HCT116 (cell line): ENCODE data around the gene ZNF532. TPM values are rescaled to one million over a fixed set of nuclear protein-coding genes. Genes with fewer than 3 reads are reported as not detected.

Source experiments
- ATAC-seq: fragments of 200-7000 bp; cut with Tn5 transposase; 2 replicates; pipeline ENCODE4 v1.9.1; 2020; ENCODE audit warnings: mild to moderate bottlenecking, moderate library complexity
- BruUV-seq: library from RNA; stranded (reverse); fragments of 400-500 nt; replicated peaks from 2 replicates; lab custom pipeline; 2021; lab: Mats Ljungman, UMichigan
- CTCF ChIA-PET: fragments of 300-600 bp; sonication (Branson Sonifier 250); formaldehyde crosslinking; loops from one replicate; lab custom pipeline; 2021; ENCODE audit warnings: antibody characterized with exemption; lab: Charles Lee
- POLR2A ChIA-PET: fragments of 300-600, 350-600 bp; sonication (Branson Sonifier 250); formaldehyde crosslinking; loops from one replicate; lab custom pipeline; 2021; ENCODE audit warnings: antibody characterized with exemption; lab: Charles Lee
- RAD21 ChIA-PET, 2 experiments: fragments of 300-600 bp; sonication (Branson Sonifier 250); formaldehyde crosslinking; loops; one replicate each; lab custom pipeline; 2023; ENCODE audit warnings: low total read pairs in 2 of 2; ENCODE audit not compliant: uncharacterized antibody in 2 of 2, unreplicated experiment in 2 of 2, low non-redundant PET in 1 of 2; lab: Charles Lee
- DNase-seq: peaks from one replicate; pipeline ENCODE4 v3.0.0-alpha.2; 2010; ENCODE audit warnings: low read depth, low spot score
- H2AFZ ChIP-seq: fragments of 200-600 bp; shearing (Covaris generic), sonication (generic); 2 replicates; pipeline ENCODE4 v1.6.1; 2017; ENCODE audit warnings: low read depth, mixed run types, mixed read lengths, antibody characterized with exemption, low read length; ENCODE audit not compliant: poor library complexity, severe bottlenecking
- H3K27ac ChIP-seq: 2 replicates; pipeline ENCODE4 v1.5.1; 2012; ENCODE audit warnings: low read depth, low read length
- H3K27me3 ChIP-seq: fragments of 200-600 bp; sonication (generic); 2 replicates; pipeline ENCODE4 v1.6.1; 2016; ENCODE audit warnings: mixed run types, low read length, mixed read lengths; ENCODE audit not compliant: insufficient read depth
- H3K36me3 ChIP-seq, 2 experiments: fragments of 200-500 bp in 1 of 2; fragments of 200-600 bp in 1 of 2; sonication (Bioruptor generic) in 1 of 2; sonication (generic) in 1 of 2; 2 replicates each; pipeline versions ENCODE4 v1.5.1 to v1.6.1; 2014 to 2016; ENCODE audit warnings: low read length in 2 of 2, inconsistent platforms in 1 of 2, mixed read lengths in 1 of 2, mixed run types in 1 of 2; ENCODE audit not compliant: insufficient read depth in 2 of 2, control insufficient read depth in 1 of 2
- H3K4me1 ChIP-seq, 2 experiments: fragments of 200-600 bp in 1 of 2; sonication (generic) in 1 of 2; 2 replicates each; pipeline versions ENCODE4 v1.5.1 to v1.6.1; 2012 to 2017; ENCODE audit warnings: low read length in 2 of 2, inconsistent platforms in 1 of 2, mild to moderate bottlenecking in 1 of 2, mixed read lengths in 1 of 2, mixed run types in 1 of 2, moderate library complexity in 1 of 2; ENCODE audit not compliant: insufficient read depth in 2 of 2, control insufficient read depth in 1 of 2
- H3K4me2 ChIP-seq: fragments of 200-600 bp; sonication (generic); 2 replicates; pipeline ENCODE4 v1.6.1; 2017; ENCODE audit warnings: mixed run types, low read length, mixed read lengths
- H3K4me3 ChIP-seq, 2 experiments: fragments of 200-600 bp in 1 of 2; sonication (generic) in 1 of 2; replicated peaks in 1 of 2; 2 replicates each; pipeline ENCODE4 v1.5.1; 2011 to 2016; ENCODE audit warnings: low read length in 2 of 2, control low read depth in 1 of 2, low read depth in 1 of 2, mild to moderate bottlenecking in 1 of 2, mixed read lengths in 1 of 2, mixed run types in 1 of 2
- H3K79me2 ChIP-seq: fragments of 200-600 bp; sonication (generic); 2 replicates; pipeline ENCODE4 v1.6.1; 2017; ENCODE audit warnings: mild to moderate bottlenecking, mixed run types, low read length, moderate library complexity, mixed read lengths; ENCODE audit not compliant: insufficient read depth
- H3K9ac ChIP-seq: fragments of 200-600 bp; sonication (generic); 2 replicates; pipeline ENCODE4 v1.6.1; 2016; ENCODE audit warnings: low read length, mixed read lengths
- H3K9me2 ChIP-seq: fragments of 200-600 bp; sonication (generic), shearing (Covaris generic); 2 replicates; pipeline ENCODE4 v1.6.1; 2017; ENCODE audit warnings: mixed run types, mild to moderate bottlenecking, moderate library complexity; ENCODE audit not compliant: insufficient read depth
- H3K9me3 ChIP-seq, 2 experiments: fragments of 200-500 bp in 1 of 2; fragments of 200-600 bp in 1 of 2; sonication (Bioruptor generic) in 1 of 2; sonication (generic) in 1 of 2; 2 replicates each; pipeline ENCODE4 v1.6.1; 2014 to 2017; ENCODE audit warnings: low read length in 2 of 2, mixed read lengths in 2 of 2, inconsistent platforms in 1 of 2, low read depth in 1 of 2, mild to moderate bottlenecking in 1 of 2, mixed run types in 1 of 2, moderate library complexity in 1 of 2; ENCODE audit not compliant: control insufficient read depth in 1 of 2, insufficient read depth in 1 of 2
- H4K20me1 ChIP-seq: fragments of 200-600 bp; sonication (generic), shearing (Covaris generic); 2 replicates; pipeline ENCODE4 v1.6.1; 2017; ENCODE audit warnings: mixed run types, mild to moderate bottlenecking, moderate library complexity; ENCODE audit not compliant: insufficient read depth
- CEBPB ChIP-seq: IDR thresholded peaks from 2 replicates; pipeline ENCODE4 v1.6.1; 2012; ENCODE audit warnings: low read depth
- EGR1 ChIP-seq: IDR thresholded peaks from 2 replicates; pipeline ENCODE4 v1.6.1; 2012; ENCODE audit warnings: low read depth
- ELF1 ChIP-seq: IDR thresholded peaks from 2 replicates; pipeline ENCODE4 v1.6.1; 2012; ENCODE audit warnings: low read depth, borderline replicate concordance
- EZH2phosphoT487 ChIP-seq: fragments of 200-600 bp; IDR thresholded peaks from 2 replicates; pipeline ENCODE4 v1.6.1; 2018; ENCODE audit warnings: antibody characterized with exemption, borderline replicate concordance
- FOSL1 ChIP-seq: IDR thresholded peaks from 2 replicates; pipeline ENCODE4 v1.6.1; 2012; ENCODE audit warnings: low read depth
- POLR2A ChIP-seq: IDR thresholded peaks from 2 replicates; pipeline ENCODE4 v1.7.0; 2011; ENCODE audit warnings: borderline replicate concordance; ENCODE audit not compliant: insufficient read depth, insufficient read length; ENCODE audit errors: extremely low read depth
- POLR2AphosphoS5 ChIP-seq: IDR thresholded peaks from 2 replicates; pipeline ENCODE4 v1.6.1; 2011; ENCODE audit warnings: mild to moderate bottlenecking, low read depth, low read length, moderate library complexity
- SIN3A ChIP-seq: IDR thresholded peaks from 2 replicates; pipeline ENCODE4 v1.6.1; 2012; ENCODE audit warnings: low read depth
- TCF7L2 ChIP-seq: IDR thresholded peaks from 2 replicates; pipeline ENCODE4 v1.7.0; 2011; ENCODE audit warnings: borderline replicate concordance, inconsistent platforms; ENCODE audit not compliant: insufficient read depth, insufficient read length; ENCODE audit errors: extremely low read depth
- YY1 ChIP-seq: IDR thresholded peaks from 2 replicates; pipeline ENCODE4 v1.6.1; 2011; ENCODE audit warnings: low read length, low read depth, moderate library complexity, mild to moderate bottlenecking; ENCODE audit not compliant: insufficient replicate concordance; ENCODE audit errors: extremely low read depth
- ZBTB33 ChIP-seq: IDR thresholded peaks from 2 replicates; pipeline ENCODE4 v1.6.1; 2011; ENCODE audit warnings: mild to moderate bottlenecking, low read length, moderate library complexity; ENCODE audit not compliant: insufficient replicate concordance; ENCODE audit errors: extremely low read depth
- ZFX ChIP-seq: fragments of 450-650 bp; IDR thresholded peaks from 2 replicates; pipeline ENCODE4 v1.6.1; 2017
- ZNF274 ChIP-seq: fragments of 200-500 bp; sonication (Bioruptor generic); IDR thresholded peaks from 2 replicates; pipeline ENCODE4 v1.6.1; 2014; ENCODE audit warnings: mild to moderate bottlenecking, low read depth, low read length, inconsistent platforms
- intact Hi-C: fragments of 100-400 bp; cut with micrococcal nuclease; formaldehyde crosslinking; loops from 2 replicates; pipeline ENCODE4 v1.10.0; 2022
- total RNA-seq: library from RNA; stranded (reverse); gene quantifications from one replicate; pipeline ENCODE4 v1.2.1, GENCODE V29; 2021; ENCODE audit not compliant: unreplicated experiment
- TF ChIP-seq, protein P1 (sequence below), 3 experiments: fragments of 200-600 bp in 1 of 3; sonication (generic) in 1 of 3; IDR thresholded peaks in 2 of 3; conservative IDR thresholded peaks in 1 of 3; 2 replicates each; pipeline ENCODE4 v1.5.1; 2012 to 2017; ENCODE audit warnings: low read depth in 2 of 3, low read length in 2 of 3, antibody characterized with exemption in 1 of 3, borderline replicate concordance in 1 of 3, control low read depth in 1 of 3, mild to moderate bottlenecking in 1 of 3, mixed read lengths in 1 of 3, mixed run types in 1 of 3, moderate library complexity in 1 of 3; ENCODE audit not compliant: insufficient read depth in 1 of 3
- TF ChIP-seq, protein P2 (sequence below): IDR thresholded peaks from 2 replicates; pipeline ENCODE4 v1.6.1; 2012; ENCODE audit warnings: low read depth
- TF ChIP-seq, protein P3 (sequence below): IDR thresholded peaks from 2 replicates; pipeline ENCODE4 v1.6.1; 2012

Gene ZNF532
- total RNA-seq, 1 experiment from 2014 or later: 11.6 TPM

- RAD21 ChIA-PET: no interaction called here
Measured at GRCh38 chr18:58996696-58997095, 132.0 kb downstream of the ZNF532 start.

More at GRCh38 chr18:58996696-58997095, 132.0 kb downstream of the ZNF532 start:
- CTCF ChIA-PET: no interaction called here
- DNase-seq (no peak), ATAC-seq (no peak)
- POLR2A ChIA-PET: no interaction called here
- no peaks in the 10 kb centered on the region for H3K79me2 ChIP-seq
- no peaks in the 10 kb centered on the region for H3K9me3 ChIP-seq
- H3K36me3 ChIP-seq: no peaks in the 10 kb centered on the region
- H3K4me1 ChIP-seq: peaks cover 4 to 36% of the 10 kb centered on the region in 2 experiments; a peak in 3 of 4 replicates
- TF ChIP-seq ZBTB33: no peak
- TF ChIP-seq, protein P1, sequence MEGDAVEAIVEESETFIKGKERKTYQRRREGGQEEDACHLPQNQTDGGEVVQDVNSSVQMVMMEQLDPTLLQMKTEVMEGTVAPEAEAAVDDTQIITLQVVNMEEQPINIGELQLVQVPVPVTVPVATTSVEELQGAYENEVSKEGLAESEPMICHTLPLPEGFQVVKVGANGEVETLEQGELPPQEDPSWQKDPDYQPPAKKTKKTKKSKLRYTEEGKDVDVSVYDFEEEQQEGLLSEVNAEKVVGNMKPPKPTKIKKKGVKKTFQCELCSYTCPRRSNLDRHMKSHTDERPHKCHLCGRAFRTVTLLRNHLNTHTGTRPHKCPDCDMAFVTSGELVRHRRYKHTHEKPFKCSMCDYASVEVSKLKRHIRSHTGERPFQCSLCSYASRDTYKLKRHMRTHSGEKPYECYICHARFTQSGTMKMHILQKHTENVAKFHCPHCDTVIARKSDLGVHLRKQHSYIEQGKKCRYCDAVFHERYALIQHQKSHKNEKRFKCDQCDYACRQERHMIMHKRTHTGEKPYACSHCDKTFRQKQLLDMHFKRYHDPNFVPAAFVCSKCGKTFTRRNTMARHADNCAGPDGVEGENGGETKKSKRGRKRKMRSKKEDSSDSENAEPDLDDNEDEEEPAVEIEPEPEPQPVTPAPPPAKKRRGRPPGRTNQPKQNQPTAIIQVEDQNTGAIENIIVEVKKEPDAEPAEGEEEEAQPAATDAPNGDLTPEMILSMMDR (IDR thresholded peaks at IDR 0.05 in 2 of 3, conservative IDR thresholded peaks at IDR 0.05 in 1 of 3; ENCODE audit: borderline replicate concordance in 1 of 3, insufficient read depth in 1 of 3, low read depth in 2 of 3, low read length in 2 of 3): no peak
- TF ChIP-seq CEBPB: no peak
- TF ChIP-seq TCF7L2: no peak
- no peak for TF ChIP-seq ELF1
- no peak for TF ChIP-seq ZFX
- TF ChIP-seq, protein P2, sequence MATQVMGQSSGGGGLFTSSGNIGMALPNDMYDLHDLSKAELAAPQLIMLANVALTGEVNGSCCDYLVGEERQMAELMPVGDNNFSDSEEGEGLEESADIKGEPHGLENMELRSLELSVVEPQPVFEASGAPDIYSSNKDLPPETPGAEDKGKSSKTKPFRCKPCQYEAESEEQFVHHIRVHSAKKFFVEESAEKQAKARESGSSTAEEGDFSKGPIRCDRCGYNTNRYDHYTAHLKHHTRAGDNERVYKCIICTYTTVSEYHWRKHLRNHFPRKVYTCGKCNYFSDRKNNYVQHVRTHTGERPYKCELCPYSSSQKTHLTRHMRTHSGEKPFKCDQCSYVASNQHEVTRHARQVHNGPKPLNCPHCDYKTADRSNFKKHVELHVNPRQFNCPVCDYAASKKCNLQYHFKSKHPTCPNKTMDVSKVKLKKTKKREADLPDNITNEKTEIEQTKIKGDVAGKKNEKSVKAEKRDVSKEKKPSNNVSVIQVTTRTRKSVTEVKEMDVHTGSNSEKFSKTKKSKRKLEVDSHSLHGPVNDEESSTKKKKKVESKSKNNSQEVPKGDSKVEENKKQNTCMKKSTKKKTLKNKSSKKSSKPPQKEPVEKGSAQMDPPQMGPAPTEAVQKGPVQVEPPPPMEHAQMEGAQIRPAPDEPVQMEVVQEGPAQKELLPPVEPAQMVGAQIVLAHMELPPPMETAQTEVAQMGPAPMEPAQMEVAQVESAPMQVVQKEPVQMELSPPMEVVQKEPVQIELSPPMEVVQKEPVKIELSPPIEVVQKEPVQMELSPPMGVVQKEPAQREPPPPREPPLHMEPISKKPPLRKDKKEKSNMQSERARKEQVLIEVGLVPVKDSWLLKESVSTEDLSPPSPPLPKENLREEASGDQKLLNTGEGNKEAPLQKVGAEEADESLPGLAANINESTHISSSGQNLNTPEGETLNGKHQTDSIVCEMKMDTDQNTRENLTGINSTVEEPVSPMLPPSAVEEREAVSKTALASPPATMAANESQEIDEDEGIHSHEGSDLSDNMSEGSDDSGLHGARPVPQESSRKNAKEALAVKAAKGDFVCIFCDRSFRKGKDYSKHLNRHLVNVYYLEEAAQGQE: no peak
- TF ChIP-seq POLR2AphosphoS5: no peak
- no peak for TF ChIP-seq ZNF274
- TF ChIP-seq EGR1: no peak
- TF ChIP-seq YY1: no peak
- TF ChIP-seq, protein P3, sequence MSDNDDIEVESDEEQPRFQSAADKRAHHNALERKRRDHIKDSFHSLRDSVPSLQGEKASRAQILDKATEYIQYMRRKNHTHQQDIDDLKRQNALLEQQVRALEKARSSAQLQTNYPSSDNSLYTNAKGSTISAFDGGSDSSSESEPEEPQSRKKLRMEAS: no peak
- TF ChIP-seq EZH2phosphoT487: no peak
- no peak for TF ChIP-seq FOSL1
- TF ChIP-seq SIN3A: no peak
- no peak for TF ChIP-seq POLR2A
- H2AFZ ChIP-seq: no peak overlapping the region
- intact Hi-C loops: no loop called here
- no TSS peak for BruUV-seq
- no peak overlapping the region for H3K4me3 ChIP-seq
- H3K4me2 ChIP-seq: no peak overlapping the region
- no peaks in the 10 kb centered on the region; the same call in 1 of the 2 replicates for H3K9me2 ChIP-seq
- H3K27me3 ChIP-seq: no peaks in the 10 kb centered on the region
- H3K9ac ChIP-seq: no peak overlapping the region
- no peaks in the 10 kb centered on the region for H4K20me1 ChIP-seq
- H3K27ac ChIP-seq: no peak overlapping the region
